Tibial nerve (tissue), 3 donors: ENCODE measurements around the gene C1orf167.

Experiments used
- CTCF ChIP-seq, 5 experiments: fragments of 200-600 bp in 3 of 5; fragments of 450-650 bp in 2 of 5; sonication (generic) in 3 of 5; IDR thresholded peaks; one replicate each; pipeline ENCODE4 v1.5.1; 2016 to 2019; ENCODE audit warnings: antibody characterized with exemption in 5 of 5, mild to moderate bottlenecking in 3 of 5, moderate library complexity in 2 of 5
- POLR2A ChIP-seq, 2 donors: fragments of 450-650 bp; IDR thresholded peaks; one replicate each; pipeline ENCODE4 v1.6.1; 2017; ENCODE audit warnings: antibody characterized with exemption in 2 of 2, mild to moderate bottlenecking in 2 of 2, moderate library complexity in 2 of 2

- TF ChIP-seq POLR2A (IDR thresholded peaks at IDR 0.05) (no peak), CTCF (IDR thresholded peaks at IDR 0.05) (no peak)
Observed at GRCh38 chr1:11833497-11833896, 71.5 kb downstream of the C1orf167 start.
